Caki2 (cell line): ENCODE results near the gene TOB1. TPM values are rescaled to one million over a fixed set of nuclear protein-coding genes. Genes with fewer than 3 reads are reported as not detected.

Source experiments
- DNase-seq: peaks from one replicate; pipeline ENCODE4 v3.0.0-alpha.2; 2015; ENCODE audit warnings: low read depth
- in situ Hi-C: cut with HindIII; loops from 2 replicates; pipeline ENCODE4 v1.10.0; 2016; ENCODE audit warnings: low sequenced_read_pairs, low pct_unique_long_range_greater_than_20kb, mixed read lengths
- total RNA-seq: library from RNA; depleted of rRNA; stranded (reverse); fragments of >200 nt; shearing (Covaris generic); gene quantifications from 2 replicates; pipeline ENCODE4 v1.2.3, GENCODE V29; 2014; ENCODE audit warnings: low replicate concordance; rRNA removed

The TOB1 gene
- total RNA-seq: 11.8 and 15.6 TPM in 2 replicates

GRCh38 chr17:50866261-50866949 lies at the start of gene TOB1:
Gene TOB1, minus strand, starts transcription at chr17:50866354. Its CDS starts 2,337 bp downstream, at chr17:50864017.
- in situ Hi-C loops: loop anchor here (10.0 kb wide), 1 partner anchor 98 kb away; no protein-coding TSS in a partner anchor
- peak; percentile 98 for DNase-seq

DNA sequence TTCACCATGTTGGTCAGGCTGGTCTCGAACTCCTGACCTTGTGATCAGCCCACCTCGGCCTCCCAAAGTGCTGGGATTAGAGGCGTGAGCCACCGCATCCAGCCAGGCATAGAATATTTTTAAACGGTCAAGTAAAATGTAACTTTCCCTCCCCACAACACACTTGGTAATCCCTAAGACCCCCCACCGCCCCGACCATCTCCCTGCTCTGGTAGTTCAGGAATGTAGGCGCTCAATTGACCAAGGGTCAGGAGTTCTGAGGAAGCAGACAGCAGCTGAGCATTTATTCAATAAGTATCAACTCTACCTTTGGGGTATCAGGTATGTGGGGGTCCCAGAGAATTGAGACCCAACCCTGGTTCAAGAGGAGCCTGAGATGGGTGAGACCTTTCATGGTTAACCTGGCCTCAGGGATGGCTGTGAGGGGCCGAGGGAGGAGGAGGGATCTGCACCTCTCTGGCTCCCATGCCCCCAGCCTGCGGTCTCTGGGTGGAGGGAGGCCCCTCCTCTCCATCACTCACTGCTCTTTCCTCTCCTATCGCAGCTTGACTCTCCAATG lies 48.4 kb upstream of the TOB1 start:
- in situ Hi-C loops: no loop called here
- DNase-seq: no peak

DNA sequence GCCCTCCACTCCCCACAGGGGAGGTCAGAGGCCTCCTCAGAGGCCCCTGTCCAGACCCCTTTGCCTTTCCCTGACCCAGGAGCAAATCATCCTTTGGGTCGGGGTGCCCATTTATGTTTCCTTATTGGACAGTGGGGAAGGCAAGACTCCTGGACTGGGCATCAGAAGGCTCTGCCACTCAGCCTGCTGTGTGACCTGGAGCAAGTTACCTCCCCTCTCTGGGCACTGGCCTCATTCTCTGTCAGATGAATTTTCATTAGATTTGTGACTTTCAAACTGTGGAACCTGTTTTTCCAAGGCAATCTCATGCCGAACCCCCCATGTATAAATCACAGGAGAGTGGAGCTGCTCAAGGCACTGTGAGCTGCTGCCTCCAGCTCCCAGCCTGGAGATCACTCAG lies 47.0 kb upstream of the TOB1 start:
- in situ Hi-C loops: no loop called here
- DNase-seq: no peak

GRCh38 chr17:50911890-50912289 lies 45.7 kb upstream of the TOB1 start:
- in situ Hi-C loops: no loop called here
- no peak for DNase-seq

GRCh38 chr17:50911450-50911849 lies 45.3 kb upstream of the TOB1 start:
- no peak for DNase-seq
- in situ Hi-C loops: no loop called here

- DNase-seq: no peak
- in situ Hi-C loops: no loop called here
Measured at GRCh38 chr17:50909765-50910605, 43.8 kb upstream of the TOB1 start.

GRCh38 chr17:50908860-50909764 lies 43.0 kb upstream of the TOB1 start:
- in situ Hi-C loops: no loop called here
- no peak for DNase-seq

DNA sequence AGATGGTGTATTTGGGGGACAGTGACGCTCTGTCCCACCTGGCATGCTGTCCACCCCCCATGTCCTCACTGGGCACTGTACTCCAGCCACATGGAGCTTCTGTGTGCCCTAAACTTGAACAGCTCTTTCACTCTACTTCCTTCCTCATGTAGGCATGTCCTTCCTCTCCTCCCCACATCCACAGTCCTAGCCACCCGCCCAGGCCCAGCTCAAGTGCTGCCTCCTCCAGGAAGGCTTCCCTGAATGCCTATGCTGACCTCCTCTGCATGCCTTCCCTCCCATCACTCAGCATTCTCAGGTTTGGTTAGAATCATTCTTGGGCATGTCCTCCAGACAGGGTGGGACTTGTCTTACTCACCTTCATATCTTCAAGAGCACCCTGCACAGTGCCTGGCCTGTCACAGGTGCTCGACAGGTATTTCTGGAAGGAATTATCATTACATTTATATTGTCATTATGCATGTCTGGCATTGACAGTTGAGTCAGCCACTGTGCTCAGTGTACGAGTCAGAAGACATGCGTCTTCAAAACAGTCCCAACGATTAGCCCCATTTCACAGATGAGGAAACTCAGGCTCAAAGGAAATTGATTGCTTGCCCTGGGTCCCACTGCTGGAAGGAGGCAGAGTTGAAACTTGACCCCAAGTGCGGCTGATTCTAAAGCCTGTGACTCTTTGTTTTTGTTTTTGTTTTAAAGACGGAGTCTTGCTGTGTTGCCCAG lies 42.1 kb upstream of the TOB1 start:
- in situ Hi-C loops: no loop called here
- no peak for DNase-seq

GRCh38 chr17:50906443-50906842 lies 40.3 kb upstream of the TOB1 start:
- DNase-seq: no peak
- in situ Hi-C loops: no loop called here

- in situ Hi-C loops: no loop called here
- no peak for DNase-seq
Measured at GRCh38 chr17:50905460-50905803, 39.3 kb upstream of the TOB1 start.

DNA sequence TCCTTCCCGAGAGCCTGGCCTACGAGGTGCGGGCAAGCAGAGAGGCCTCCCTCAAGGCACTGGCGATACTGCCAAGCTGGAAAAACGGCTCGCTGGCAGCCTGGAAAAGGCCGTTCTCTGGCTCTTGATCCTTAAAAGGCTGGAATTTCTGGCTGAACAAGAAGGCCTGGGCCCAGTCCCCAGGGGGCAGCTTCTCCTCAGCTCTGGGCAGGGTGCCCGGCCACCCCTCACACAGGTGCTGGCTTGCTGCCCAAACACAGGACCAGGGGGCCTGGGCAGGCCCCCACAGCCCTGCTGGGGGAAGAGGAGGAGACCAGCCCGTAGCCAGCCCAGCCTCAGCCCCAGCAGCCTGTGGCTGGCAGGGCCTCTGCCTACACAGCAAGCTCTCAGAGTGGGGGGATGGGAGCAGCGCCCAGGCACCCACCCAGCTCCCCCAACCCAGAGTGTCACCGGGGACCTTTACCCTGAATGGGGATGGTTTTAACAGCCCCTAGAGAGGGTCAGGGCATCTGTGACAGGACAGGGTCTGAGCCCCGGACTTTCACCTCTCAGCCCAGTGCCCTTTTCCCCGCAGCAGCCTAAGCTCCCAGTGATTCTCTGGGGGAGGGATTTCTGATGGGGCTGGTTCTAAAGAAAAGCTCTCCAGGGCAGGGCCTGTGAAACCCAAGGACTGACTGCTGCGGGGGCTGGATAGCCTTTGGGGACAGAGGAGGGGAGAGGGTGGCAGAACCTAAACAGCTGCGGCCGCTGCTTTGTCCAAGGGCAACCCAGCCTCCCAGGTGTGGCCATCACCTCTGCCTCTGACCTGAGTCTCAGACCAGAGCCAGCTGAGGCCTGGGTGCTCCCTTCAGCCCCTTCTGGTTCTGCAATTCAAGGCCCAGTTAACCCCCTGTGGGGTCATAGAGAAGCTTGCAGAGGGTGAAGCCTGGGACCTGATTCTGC lies 38.6 kb upstream of the TOB1 start:
- in situ Hi-C loops: no loop called here

DNA sequence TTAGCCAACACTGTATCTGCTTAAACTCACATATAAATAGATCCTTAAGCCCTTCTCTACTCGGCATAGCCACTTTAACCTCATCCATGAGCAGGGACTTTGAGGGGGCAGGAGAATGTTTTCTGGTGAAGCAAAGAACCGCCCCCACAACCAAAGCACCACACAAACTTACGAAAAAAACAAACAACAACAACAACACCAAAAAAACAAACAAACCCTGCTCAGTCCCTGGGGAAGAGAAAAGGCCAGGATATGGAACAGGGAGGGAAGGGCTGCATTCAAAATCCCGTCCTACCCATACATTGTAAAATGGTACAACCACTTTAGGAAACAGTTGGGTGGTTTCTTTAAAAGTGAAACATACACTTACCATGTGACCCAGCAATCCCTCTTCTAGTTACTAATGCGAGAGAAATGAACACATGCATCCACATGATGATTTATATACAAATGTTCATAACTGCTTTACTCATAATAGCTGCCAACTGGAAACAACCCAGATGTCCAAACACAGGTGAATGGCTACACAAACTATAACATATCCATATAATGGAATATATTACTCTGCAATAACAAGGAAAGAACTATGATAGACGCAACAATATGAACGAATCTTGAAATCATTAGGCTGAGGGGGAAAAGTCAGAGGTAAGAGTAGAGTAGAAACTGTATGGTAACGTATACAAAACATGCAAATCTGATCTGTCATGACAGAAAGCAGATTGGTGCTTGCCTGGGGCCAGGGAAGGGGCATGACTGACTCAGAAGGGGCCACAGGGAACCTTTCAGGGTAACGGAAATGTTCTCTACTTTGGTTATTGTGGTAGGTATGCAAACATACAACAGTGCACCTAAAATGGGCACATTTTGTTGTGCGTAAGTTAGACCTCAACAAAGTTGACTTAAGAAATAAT lies 37.7 kb upstream of the TOB1 start:
- in situ Hi-C loops: no loop called here
- no peak for DNase-seq

More for the DNA sequence above, 38.6 kb upstream of the TOB1 start:
- DNase-seq: no peak

DNA sequence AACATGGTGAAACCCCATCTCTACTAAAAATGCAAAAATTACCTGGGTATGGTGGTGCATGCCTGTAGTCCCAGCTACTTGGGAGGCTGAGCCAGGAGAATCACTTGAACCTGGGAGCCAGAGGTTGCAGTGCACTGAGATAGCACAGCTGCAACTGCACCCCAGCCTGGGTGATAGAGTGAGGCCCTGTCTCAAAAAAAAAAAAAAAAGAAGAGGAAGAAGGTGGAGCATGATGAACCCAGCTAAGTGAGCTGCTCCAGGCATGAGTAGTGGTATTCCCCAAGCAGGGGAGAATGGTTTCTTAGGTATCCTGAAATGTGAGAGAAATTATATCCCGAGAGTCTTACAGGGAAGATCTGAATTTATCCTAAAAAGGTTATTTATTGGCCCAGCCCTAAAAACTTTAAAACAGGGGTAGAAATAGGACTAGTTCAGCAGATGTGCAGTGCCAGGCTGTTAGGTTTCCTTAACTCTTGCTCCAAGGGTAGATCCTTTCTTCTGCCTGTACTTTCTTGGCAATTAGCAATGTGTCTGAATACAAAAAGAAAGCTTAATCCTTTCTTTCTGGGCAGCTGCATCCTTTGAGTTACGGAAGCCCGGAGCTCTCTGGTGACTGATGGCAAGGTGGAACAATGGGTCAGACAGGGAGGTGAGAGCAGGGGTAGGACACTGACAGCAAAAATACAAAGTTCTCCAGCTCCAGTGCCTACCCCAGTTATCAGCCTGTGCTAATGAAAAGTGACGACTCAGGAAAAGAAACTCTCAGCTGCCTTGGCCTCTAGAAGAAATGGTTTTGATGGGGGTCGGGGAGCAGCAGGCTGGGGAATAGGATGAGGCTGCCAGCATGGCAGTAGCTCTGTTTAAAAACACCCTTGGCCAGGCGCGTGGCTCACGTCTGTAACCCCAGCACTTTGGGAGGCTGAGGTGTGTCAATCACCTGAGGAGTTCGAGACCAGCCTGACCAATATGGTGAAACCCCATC lies 36.5 kb upstream of the TOB1 start:
- DNase-seq: no peak
- in situ Hi-C loops: no loop called here

DNA sequence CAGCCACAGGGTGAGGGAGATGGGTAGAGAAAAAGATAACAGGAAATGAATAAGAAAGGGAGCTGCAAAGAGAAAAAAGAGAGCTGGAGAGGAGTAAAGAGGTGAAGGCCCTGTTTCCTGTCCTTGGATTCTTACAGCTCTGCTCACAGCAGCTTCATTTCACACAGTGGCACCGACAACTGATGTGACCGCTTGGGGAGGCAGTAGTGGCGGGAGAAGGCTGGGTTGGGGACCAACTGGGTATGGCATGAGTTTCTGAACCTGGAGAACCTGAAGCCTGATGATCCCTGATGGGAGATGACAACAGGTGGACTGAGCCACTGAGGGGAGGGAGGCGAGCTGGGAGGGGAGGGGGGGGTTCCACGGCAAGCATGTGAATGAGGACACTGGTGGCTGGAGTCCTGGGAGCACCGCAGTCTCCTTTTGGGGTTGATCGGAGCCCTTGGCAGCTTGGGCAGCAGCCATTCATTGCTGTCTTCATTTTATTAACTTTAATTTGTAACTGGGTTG lies 34.3 kb upstream of the TOB1 start:
- in situ Hi-C loops: no loop called here
- no peak for DNase-seq
